ENCODE data around the gene SEC61B.
"Not testable (repeated sequence)": the region's sequence is repeated elsewhere in the genome, so short reads cannot be mapped to it uniquely, and the experiment has no call there.

Gene SEC61B

GRCh38 chr9:99192786-99193465 lies 29.2 kb upstream of the SEC61B start:
- no peak for DNase-seq

GRCh38 chr9:99193466-99193821 lies 28.6 kb upstream of the SEC61B start:
- DNase-seq: no peak

- DNase-seq: not testable (repeated sequence)
These were observed 25.6 kb upstream of the SEC61B start for GRCh38 chr9:99196484-99196883.

GRCh38 chr9:99197124-99197630 lies 24.9 kb upstream of the SEC61B start:
- peak in 1 of 14 donors; percentile 86 for DNase-seq

GRCh38 chr9:99197987-99198386 lies 24.1 kb upstream of the SEC61B start:
- no peak for DNase-seq

- no peak for DNase-seq
These were observed 22.0 kb upstream of the SEC61B start for GRCh38 chr9:99199938-99200539.

GRCh38 chr9:99201603-99202002 lies 20.5 kb upstream of the SEC61B start:
- DNase-seq: no peak

- DNase-seq: no peak
These were observed 11.5 kb upstream of the SEC61B start for GRCh38 chr9:99210572-99210971.

GRCh38 chr9:99211746-99212145 lies 10.3 kb upstream of the SEC61B start:
- no peak for DNase-seq

GRCh38 chr9:99213197-99213596 lies 8.9 kb upstream of the SEC61B start:
- DNase-seq: no peak

- DNase-seq: no peak
These were observed 6.0 kb upstream of the SEC61B start for GRCh38 chr9:99216073-99216472.

- no peak for DNase-seq
These were observed 2.1 kb upstream of the SEC61B start for GRCh38 chr9:99220011-99220410.

GRCh38 chr9:99221266-99221620 lies 839 bp upstream of the SEC61B start:
- DNase-seq: no peak

GRCh38 chr9:99222416-99223270 lies 561 bp downstream of the SEC61B start:
- no peak for DNase-seq

GRCh38 chr9:99224445-99224844 lies 2.4 kb downstream of the SEC61B start:
- DNase-seq: no peak

GRCh38 chr9:99226054-99226453 lies 4.0 kb downstream of the SEC61B start:
- DNase-seq: no peak

- no peak for DNase-seq
These were observed 8.1 kb downstream of the SEC61B start for GRCh38 chr9:99230206-99230605.

- DNase-seq: no peak
These were observed 9.6 kb downstream of the SEC61B start for GRCh38 chr9:99231711-99232110.

GRCh38 chr9:99234618-99235017 lies 12.5 kb downstream of the SEC61B start:
- no peak for DNase-seq

GRCh38 chr9:99235069-99235468 lies 13.0 kb downstream of the SEC61B start:
- no peak for DNase-seq

GRCh38 chr9:99235926-99236634 lies 14.0 kb downstream of the SEC61B start:
- DNase-seq: no peak

GRCh38 chr9:99237356-99237755 lies 15.3 kb downstream of the SEC61B start:
- DNase-seq: no peak

GRCh38 chr9:99237849-99238248 lies 15.8 kb downstream of the SEC61B start:
- DNase-seq: not testable (repeated sequence)
